Natural killer cell (primary cell): Measurements from ENCODE around the gene TAS2R8. TPM values are rescaled to one million over a fixed set of nuclear protein-coding genes. Genes with fewer than 3 reads are reported as not detected.

Experiments used
- ATAC-seq, 3 donors: fragments of 150-1000 bp in 2 of 3; fragments of 200-7000 bp in 1 of 3; cut with Tn5 transposase; 1 replicate in 1 of 3; 2 replicates in 2 of 3; pipeline ENCODE4 v1.10.0; 2021; ENCODE audit warnings: mild to moderate bottlenecking in 2 of 3, moderate library complexity in 2 of 3
- DNase-seq, 2 donors: peaks; one replicate each; pipeline versions ENCODE4 v3.0.0 to v3.0.0-alpha.2; 2013 to 2021; ENCODE audit warnings: mixed read lengths in 1 of 2
- H3K27ac ChIP-seq: one replicate; pipeline ENCODE4 v1.5.1; 2013; ENCODE audit warnings: mild to moderate bottlenecking, low read length
- H3K27me3 ChIP-seq: one replicate; pipeline ENCODE4 v1.6.1; 2013; ENCODE audit warnings: low read length; ENCODE audit not compliant: control insufficient read depth, insufficient read depth
- H3K36me3 ChIP-seq: one replicate; pipeline ENCODE4 v1.6.1; 2013; ENCODE audit warnings: low read length; ENCODE audit not compliant: control insufficient read depth, insufficient read depth
- H3K4me1 ChIP-seq: one replicate; pipeline ENCODE4 v1.6.1; 2013; ENCODE audit warnings: low read length; ENCODE audit not compliant: control insufficient read depth, insufficient read depth
- H3K4me3 ChIP-seq: one replicate; pipeline ENCODE4 v1.5.1; 2013; ENCODE audit warnings: low read length
- H3K9me3 ChIP-seq: one replicate; pipeline ENCODE4 v1.6.1; 2013; ENCODE audit warnings: low read length; ENCODE audit not compliant: control insufficient read depth, insufficient read depth
- H3K27ac Mint-ChIP-seq, 2 donors: one replicate each; pipeline ENCODE4 v1.8.0; 2022; ENCODE audit warnings: mild to moderate bottlenecking in 2 of 2, mixed read lengths in 2 of 2, moderate library complexity in 1 of 2
- H3K27me3 Mint-ChIP-seq, 2 donors: one replicate each; pipeline ENCODE4 v1.8.0; 2022; ENCODE audit warnings: low read depth in 2 of 2, mixed read lengths in 2 of 2
- H3K36me3 Mint-ChIP-seq: one replicate; pipeline ENCODE4 v1.8.0; 2022; ENCODE audit warnings: mixed read lengths
- H3K4me1 Mint-ChIP-seq, 2 donors: one replicate each; pipeline ENCODE4 v1.8.0; 2022; ENCODE audit warnings: mixed read lengths in 2 of 2
- H3K4me3 Mint-ChIP-seq: one replicate; pipeline ENCODE4 v1.8.0; 2022; ENCODE audit warnings: mild to moderate bottlenecking, moderate library complexity, mixed read lengths
- H3K9me3 Mint-ChIP-seq, 2 donors: one replicate each; pipeline ENCODE4 v1.8.0; 2022; ENCODE audit warnings: mixed read lengths in 2 of 2
- CTCF ChIP-seq: fragments of 200-600 bp; IDR thresholded peaks from one replicate; pipeline ENCODE4 v1.8.0; 2022; ENCODE audit warnings: antibody characterized with exemption
- WGBS: methylation state at CpG from one replicate; pipeline ENCODE4 v1.1.7; 2013; ENCODE audit warnings: missing lambda C conversion rate; ENCODE audit not compliant: insufficient coverage; 5-methylcytosine and 5-hydroxymethylcytosine counted together
- intact Hi-C: fragments of 100-400 bp; cut with micrococcal nuclease; formaldehyde crosslinking; loops from one replicate; pipeline ENCODE4 v1.14.2; 2022
- total RNA-seq, 4 donors: library from RNA; stranded (reverse); fragments of 120-200 nt in 1 of 4; gene quantifications; one replicate each; pipeline versions ENCODE4 v1.2.3 to v1.2.4, GENCODE V29; 2013 to 2022

Gene TAS2R8
- total RNA-seq, 3 donors from 2014 or later (not counting 1 experiment from before 2014, with no cell fraction given): not detected

DNA sequence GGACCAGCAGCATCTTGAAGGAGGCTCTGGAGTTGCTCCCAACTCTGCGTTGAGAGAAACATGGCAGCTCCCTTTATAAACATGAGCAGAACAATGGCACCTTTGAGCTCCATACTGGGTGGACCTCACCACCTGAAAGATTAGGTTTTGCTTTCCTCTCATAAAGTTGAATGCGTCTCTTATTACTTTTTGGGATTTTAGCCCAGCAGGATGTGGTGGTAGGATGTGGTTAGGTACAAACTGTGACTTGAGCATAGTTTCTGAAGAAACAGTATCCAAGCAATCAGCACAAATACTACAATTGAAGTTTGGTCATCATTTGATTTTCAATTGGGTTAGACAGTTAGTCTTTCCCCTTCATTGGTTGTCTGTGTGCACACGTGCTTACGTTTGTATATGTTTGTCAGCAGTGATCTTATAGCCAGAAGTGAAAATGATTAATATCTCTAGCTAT lies 42.4 kb upstream of the TAS2R8 start, which contains the start of gene PRR4:
Gene PRR4 (minus strand): TSS at position 51 of the 454 bp plus-strand sequence. CDS start 38 bp downstream, at position 13.
- peak in 1 of 2 donors; percentile 35 for DNase-seq
- 50% methylated on average over 4 of the region's 4 CpGs for WGBS
- peaks cover 6% of the 10 kb centered on the region for H3K36me3 Mint-ChIP-seq
- H3K27ac Mint-ChIP-seq: peak within 1 kb of the TSS; percentile 45 to 77
- H3K27me3 Mint-ChIP-seq: no peaks in the 10 kb centered on the region
- Histone ChIP-seq H3K4me1 (peaks cover 11% of the 10 kb centered on the region), H3K27me3 (no peaks in the 10 kb centered on the region), H3K9me3 (no peaks in the 10 kb centered on the region), H3K36me3 (no peaks in the 10 kb centered on the region), H3K27ac (no peak within 1 kb of the TSS), H3K4me3 (no peak within 1 kb of the TSS)
- H3K4me1 Mint-ChIP-seq: peaks cover 44 to 50% of the 10 kb centered on the region in 2 donors
- intact Hi-C loops: no loop called here
- TF ChIP-seq CTCF: no peak
- ATAC-seq: peak; percentile 60 to 82 (median 78)
- no peaks in the 10 kb centered on the region for H3K9me3 Mint-ChIP-seq
- no peak within 1 kb of the TSS for H3K4me3 Mint-ChIP-seq

- Mint-ChIP-seq H3K9me3 (no peaks in the 10 kb centered on the region), H3K36me3 (peaks cover 6% of the 10 kb centered on the region), H3K27ac (peak overlapping the region in 1 of 2 donors; percentile 14), H3K4me1 (peaks cover 36 to 37% of the 10 kb centered on the region in 2 donors), H3K4me3 (no peak overlapping the region), H3K27me3 (no peaks in the 10 kb centered on the region)
- no peaks in the 10 kb centered on the region for H3K36me3 ChIP-seq
- 50% methylated on average over 2 of the region's 2 CpGs for WGBS
- no peak overlapping the region for H3K4me3 ChIP-seq
- ATAC-seq (no peak), DNase-seq (no peak)
- no peaks in the 10 kb centered on the region for H3K9me3 ChIP-seq
- H3K4me1 ChIP-seq: peaks cover 11% of the 10 kb centered on the region
- H3K27me3 ChIP-seq: no peaks in the 10 kb centered on the region
- intact Hi-C loops: no loop called here
- H3K27ac ChIP-seq: no peak overlapping the region
- no peak for TF ChIP-seq CTCF
These were observed 40.7 kb upstream of the TAS2R8 start for GRCh38 chr12:10847744-10848143.

DNA sequence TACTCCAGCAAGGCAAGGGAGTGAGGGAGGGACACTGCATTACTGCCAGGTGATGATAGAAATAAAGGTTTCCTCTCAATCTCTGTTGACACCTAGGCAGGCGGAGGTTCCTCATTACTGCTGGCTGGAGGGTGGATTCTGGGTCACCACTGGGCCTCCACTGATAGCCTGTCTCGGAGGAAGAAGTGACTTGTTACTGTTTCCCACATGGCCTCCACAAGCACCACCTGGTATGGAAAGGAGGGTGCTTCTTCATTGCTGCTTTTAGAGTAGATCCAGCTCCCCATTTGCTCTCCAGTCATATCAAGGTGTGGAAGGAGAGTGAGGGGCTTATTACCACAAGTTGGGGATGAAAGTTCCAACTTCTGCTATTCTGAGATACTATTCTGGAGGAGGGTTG lies 35.8 kb upstream of the TAS2R8 start:
- no peak for ATAC-seq
- 100% methylated on average over 2 of the region's 2 CpGs for WGBS
- H3K9me3 Mint-ChIP-seq: no peaks in the 10 kb centered on the region
- H3K36me3 Mint-ChIP-seq: peaks cover 6% of the 10 kb centered on the region
- Histone ChIP-seq H3K9me3 (no peaks in the 10 kb centered on the region), H3K4me1 (no peaks in the 10 kb centered on the region), H3K4me3 (no peak overlapping the region), H3K27me3 (no peaks in the 10 kb centered on the region), H3K36me3 (no peaks in the 10 kb centered on the region), H3K27ac (no peak overlapping the region)
- no peaks in the 10 kb centered on the region for H3K27me3 Mint-ChIP-seq
- no peak for DNase-seq
- intact Hi-C loops: no loop called here
- H3K4me3 Mint-ChIP-seq: no peak overlapping the region
- no peak overlapping the region for H3K27ac Mint-ChIP-seq
- no peak for TF ChIP-seq CTCF
- no peaks in the 10 kb centered on the region for H3K4me1 Mint-ChIP-seq

GRCh38 chr12:10838461-10838860 lies 31.4 kb upstream of the TAS2R8 start:
- H3K36me3 Mint-ChIP-seq: no peaks in the 10 kb centered on the region
- no peak overlapping the region for H3K27ac Mint-ChIP-seq
- no peak for TF ChIP-seq CTCF
- DNase-seq (no peak), ATAC-seq (no peak)
- no peak overlapping the region for H3K4me3 Mint-ChIP-seq
- Histone ChIP-seq H3K4me3 (no peak overlapping the region), H3K27me3 (no peaks in the 10 kb centered on the region), H3K4me1 (no peaks in the 10 kb centered on the region), H3K36me3 (no peaks in the 10 kb centered on the region), H3K27ac (no peak overlapping the region), H3K9me3 (no peaks in the 10 kb centered on the region)
- no peaks in the 10 kb centered on the region for H3K4me1 Mint-ChIP-seq
- WGBS: 95% methylated on average over 2 of the region's 3 CpGs
- H3K9me3 Mint-ChIP-seq: no peaks in the 10 kb centered on the region
- H3K27me3 Mint-ChIP-seq: no peaks in the 10 kb centered on the region
- intact Hi-C loops: no loop called here
